Fibroblast of the conjunctiva (primary cell): ENCODE measurements around the gene FSCN2.

Experiments used
- DNase-seq: peaks from one replicate; pipeline ENCODE4 v3.0.0-alpha.2; 2010; ENCODE audit warnings: low read depth

FSCN2 gene

GRCh38 chr17:81491181-81491581 is 37.0 kb upstream of the FSCN2 start:
- no peak for DNase-seq

GRCh38 chr17:81491761-81492160 is 36.4 kb upstream of the FSCN2 start:
- no peak for DNase-seq

- DNase-seq: no peak
These were observed 36.0 kb upstream of the FSCN2 start for GRCh38 chr17:81492202-81492601.

GRCh38 chr17:81492706-81493105 is 35.5 kb upstream of the FSCN2 start:
- no peak for DNase-seq

GRCh38 chr17:81493198-81494038 is 34.8 kb upstream of the FSCN2 start:
- no peak for DNase-seq

- DNase-seq: no peak
These were observed 33.4 kb upstream of the FSCN2 start for GRCh38 chr17:81494626-81495377.

GRCh38 chr17:81498953-81499600 is 29.1 kb upstream of the FSCN2 start:
- no peak for DNase-seq

- DNase-seq: no peak
These were observed 28.6 kb upstream of the FSCN2 start for GRCh38 chr17:81499601-81499970.

- DNase-seq: no peak
These were observed 28.1 kb upstream of the FSCN2 start for GRCh38 chr17:81500047-81500446.

GRCh38 chr17:81502471-81503017 is 25.6 kb upstream of the FSCN2 start:
- DNase-seq: no peak

- no peak for DNase-seq
These were observed 24.6 kb upstream of the FSCN2 start for GRCh38 chr17:81503619-81504018.

- DNase-seq: no peak
These were observed 19.5 kb upstream of the FSCN2 start for GRCh38 chr17:81508639-81509206.

GRCh38 chr17:81509207-81509971 is 18.8 kb upstream of the FSCN2 start:
- no peak for DNase-seq

GRCh38 chr17:81509972-81510784 is 18.0 kb upstream of the FSCN2 start:
- DNase-seq: no peak

GRCh38 chr17:81510785-81511553 is 17.2 kb upstream of the FSCN2 start:
- DNase-seq: no peak

- no peak for DNase-seq
These were observed 16.7 kb upstream of the FSCN2 start for GRCh38 chr17:81511554-81511803.

GRCh38 chr17:81511804-81512561 is 16.2 kb upstream of the FSCN2 start:
- DNase-seq: no peak

- DNase-seq: peak; percentile 86
These were observed 15.4 kb upstream of the FSCN2 start, which contains the start of gene ACTG1 for GRCh38 chr17:81512562-81513371. ACTG1 (minus strand) TSS chr17:81512799; CDS start chr17:81512354, 445 bp downstream.
